ENCODE results near the gene LY6G6C. TPM values are rescaled to one million over a fixed set of nuclear protein-coding genes. Genes with fewer than 3 reads are reported as not detected.

The LY6G6C gene
- total RNA-seq, 2 experiments from 2014 or later = not detected

DNA sequence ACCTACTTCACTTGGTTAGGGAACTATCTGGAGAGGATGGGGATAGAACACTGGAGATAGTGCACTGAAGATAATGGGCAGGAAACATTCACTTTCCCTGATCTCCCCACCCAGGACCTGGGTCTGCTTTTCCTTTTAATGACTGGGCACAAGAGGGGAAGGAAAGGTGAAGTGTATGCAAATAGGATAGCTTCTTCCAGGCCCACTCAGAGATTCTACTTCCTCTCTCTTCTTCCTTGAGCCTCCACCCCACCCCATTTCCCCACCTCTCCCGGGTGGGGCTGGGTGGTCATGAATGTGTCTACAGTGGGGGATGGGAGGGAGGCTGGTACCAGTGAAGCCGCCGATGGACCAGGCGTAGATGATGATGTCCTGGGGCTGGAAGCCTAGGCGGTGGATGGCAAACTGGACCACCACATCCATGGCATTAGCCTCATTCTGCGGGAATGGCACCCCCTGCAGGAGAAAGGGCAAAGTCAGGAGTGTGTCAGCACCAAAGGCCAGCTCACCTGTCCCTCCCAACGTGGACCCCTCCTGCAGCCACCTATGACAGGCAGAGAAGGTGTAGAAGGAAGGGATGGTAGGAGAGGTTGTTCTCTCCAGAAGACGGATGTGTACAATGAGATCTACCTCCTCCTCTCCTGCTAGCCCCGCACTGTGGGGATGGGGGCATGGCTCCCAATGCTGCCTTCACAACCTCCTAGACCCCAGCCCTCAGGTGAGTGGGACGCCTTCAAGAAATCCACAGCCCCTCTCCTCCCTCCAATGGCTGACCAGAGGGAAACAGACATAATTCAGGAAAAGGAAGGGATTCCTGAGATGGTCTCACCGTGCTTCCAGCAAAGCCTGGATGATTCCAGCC is 32.1 kb downstream of the LY6G6C start:
- Mint-ChIP-seq H3K4me3 (no peak overlapping the region), H3K9me3 (ENCODE audit: low read depth) (no peaks in the 10 kb centered on the region), H3K27me3 (no peaks in the 10 kb centered on the region), H3K4me1 (no peaks in the 10 kb centered on the region), H3K36me3 (peaks cover 14% of the 10 kb centered on the region), H3K27ac (no peak overlapping the region)
- DNase-seq (no peak), ATAC-seq (peak; percentile 53)
- CTCF ChIA-PET = interaction anchor here (1.4 to 2.1 kb wide), 2 partner anchors 8 to 67 kb away, joined by 3 to 6 read pairs; partner anchors contain the start of gene LY6G5C

DNA sequence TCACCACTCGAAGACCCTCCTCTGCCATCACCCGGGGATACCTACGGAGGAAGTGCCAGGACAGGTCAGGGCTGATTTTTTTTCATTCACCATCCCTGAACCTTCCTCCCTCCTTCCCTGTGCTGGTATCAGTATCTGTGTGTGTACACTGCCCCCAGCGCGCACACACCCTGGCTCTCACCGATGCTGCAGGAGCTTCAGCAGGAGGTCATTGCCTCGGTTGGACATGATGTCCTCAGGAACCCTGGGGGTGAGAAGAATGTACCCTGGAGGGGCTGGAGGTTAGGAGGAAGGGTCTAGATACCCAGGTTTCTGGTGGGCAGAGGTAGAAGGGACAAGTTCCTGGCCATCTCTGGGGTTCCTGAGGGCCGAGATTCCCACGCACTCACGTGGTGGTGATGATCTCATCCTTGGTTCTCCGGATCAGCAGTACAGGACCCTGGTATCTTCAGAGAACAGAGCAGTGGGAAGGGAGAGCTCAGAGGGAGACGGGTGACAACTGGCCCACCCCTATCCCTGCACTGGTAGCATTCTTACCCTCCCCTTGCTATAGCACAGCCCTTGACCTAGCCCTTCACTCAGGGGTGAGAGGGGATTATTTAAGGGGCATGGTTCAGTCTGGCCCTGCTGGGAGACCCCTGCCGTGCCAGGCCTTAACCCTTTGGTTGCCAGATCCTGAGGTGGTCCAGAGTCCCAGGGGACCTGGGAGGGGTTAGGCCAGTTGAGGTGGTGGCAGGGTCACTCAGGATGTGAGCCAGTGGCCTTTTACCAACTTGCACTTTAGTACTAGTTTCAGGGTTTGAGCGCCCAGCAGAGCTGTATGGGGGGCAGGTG is 33.5 kb downstream of the LY6G6C start:
- Mint-ChIP-seq H3K27me3 (no peaks in the 10 kb centered on the region), H3K36me3 (peaks cover 14% of the 10 kb centered on the region), H3K4me1 (no peaks in the 10 kb centered on the region), H3K4me3 (no peak overlapping the region), H3K9me3 (ENCODE audit: low read depth) (no peaks in the 10 kb centered on the region), H3K27ac (no peak overlapping the region)
- DNase-seq (no peak), ATAC-seq (no peak)
- CTCF ChIA-PET = interaction anchor here (1.5 kb wide), 1 partner anchor 51 kb away, joined by 3 read pairs; no protein-coding TSS in a partner anchor

DNA sequence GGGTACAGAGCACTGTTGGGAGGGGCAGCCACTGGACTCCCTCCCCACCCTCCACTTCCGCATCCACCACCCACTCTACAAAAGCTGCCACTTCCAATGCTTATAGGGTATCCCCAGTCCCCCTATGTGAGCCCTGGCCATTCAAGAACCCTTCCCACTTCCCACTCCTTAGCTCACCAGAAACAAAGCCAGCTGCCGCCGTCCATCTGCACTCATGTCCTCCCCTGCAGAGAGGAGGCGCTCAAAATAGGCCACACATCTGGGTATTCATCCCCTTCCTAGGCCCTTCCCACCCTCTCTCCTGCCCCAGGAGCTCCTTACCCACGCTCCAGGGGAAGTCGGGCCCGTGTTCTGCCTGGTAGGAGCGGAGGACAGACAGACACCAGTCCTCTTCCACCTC is 34.2 kb downstream of the LY6G6C start:
- Mint-ChIP-seq H3K27ac (no peak overlapping the region), H3K27me3 (no peaks in the 10 kb centered on the region), H3K4me3 (no peak overlapping the region), H3K4me1 (no peaks in the 10 kb centered on the region), H3K36me3 (peaks cover 12% of the 10 kb centered on the region), H3K9me3 (ENCODE audit: low read depth) (no peaks in the 10 kb centered on the region)
- CTCF ChIA-PET = interaction anchor here (1.5 kb wide), 1 partner anchor 52 kb away, joined by 3 read pairs; no protein-coding TSS in a partner anchor
- no peak for ATAC-seq
- DNase-seq = no peak

DNA sequence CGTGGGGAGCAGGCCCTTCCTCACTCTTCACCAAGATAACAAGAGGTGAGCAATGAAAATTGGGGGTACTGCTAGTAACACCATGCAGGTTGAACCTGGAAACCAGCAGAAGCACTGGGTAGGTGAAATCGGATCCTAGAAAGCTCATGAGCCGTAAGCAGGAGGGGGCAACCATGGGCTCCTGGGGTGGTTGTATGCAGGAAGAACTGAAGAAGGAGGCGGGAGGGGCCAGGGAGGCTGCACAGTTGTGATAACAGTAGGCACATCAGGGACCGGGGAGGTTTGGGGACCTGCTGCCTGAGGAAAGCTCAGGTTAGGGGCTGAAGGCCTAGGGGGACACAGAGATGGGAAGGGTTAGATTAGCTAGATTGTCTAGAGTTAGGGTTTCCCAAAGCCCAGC is 35.1 kb downstream of the LY6G6C start:
- Mint-ChIP-seq H3K27ac (no peak overlapping the region), H3K36me3 (peaks cover 10% of the 10 kb centered on the region), H3K4me3 (no peak overlapping the region), H3K4me1 (peaks cover 2% of the 10 kb centered on the region), H3K27me3 (no peaks in the 10 kb centered on the region), H3K9me3 (ENCODE audit: low read depth) (no peaks in the 10 kb centered on the region)
- no peak for DNase-seq
- no peak for ATAC-seq
- CTCF ChIA-PET = interaction anchor here (1.5 kb wide), 1 partner anchor 52 kb away, joined by 3 read pairs; no protein-coding TSS in a partner anchor

DNA sequence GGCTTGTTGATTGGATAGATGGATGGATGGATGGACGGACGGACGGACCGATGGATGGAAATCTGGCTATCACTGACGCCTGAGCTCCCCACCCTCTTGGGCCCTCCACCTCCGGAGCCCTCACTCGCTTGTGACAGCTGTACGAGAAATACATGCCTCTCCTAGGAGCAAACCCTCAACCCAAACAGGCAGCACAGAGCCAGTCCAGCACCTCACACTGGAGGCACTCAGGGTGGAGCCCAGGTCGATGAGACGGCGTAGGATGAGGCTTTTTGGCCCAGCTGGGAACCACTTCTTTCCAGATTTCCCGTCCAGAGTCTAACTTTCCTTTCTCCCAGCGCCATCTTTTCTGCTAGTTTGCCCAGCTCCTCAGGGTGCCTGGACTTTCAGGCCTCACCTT is 38.0 kb downstream of the LY6G6C start:
- H3K4me3 Mint-ChIP-seq = no peak overlapping the region
- CTCF ChIA-PET = interaction anchor here (0.7 to 2.9 kb wide), 4 partner anchors 29 to 86 kb away, joined by 3 to 9 read pairs (median 6); no protein-coding TSS in a partner anchor
- peaks cover 5% of the 10 kb centered on the region for H3K36me3 Mint-ChIP-seq
- H3K9me3 Mint-ChIP-seq (ENCODE audit: low read depth) = no peaks in the 10 kb centered on the region
- peaks cover 22% of the 10 kb centered on the region for H3K4me1 Mint-ChIP-seq
- H3K27ac Mint-ChIP-seq = no peak overlapping the region
- no peak for DNase-seq
- H3K27me3 Mint-ChIP-seq = no peaks in the 10 kb centered on the region
- no peak for ATAC-seq

DNA sequence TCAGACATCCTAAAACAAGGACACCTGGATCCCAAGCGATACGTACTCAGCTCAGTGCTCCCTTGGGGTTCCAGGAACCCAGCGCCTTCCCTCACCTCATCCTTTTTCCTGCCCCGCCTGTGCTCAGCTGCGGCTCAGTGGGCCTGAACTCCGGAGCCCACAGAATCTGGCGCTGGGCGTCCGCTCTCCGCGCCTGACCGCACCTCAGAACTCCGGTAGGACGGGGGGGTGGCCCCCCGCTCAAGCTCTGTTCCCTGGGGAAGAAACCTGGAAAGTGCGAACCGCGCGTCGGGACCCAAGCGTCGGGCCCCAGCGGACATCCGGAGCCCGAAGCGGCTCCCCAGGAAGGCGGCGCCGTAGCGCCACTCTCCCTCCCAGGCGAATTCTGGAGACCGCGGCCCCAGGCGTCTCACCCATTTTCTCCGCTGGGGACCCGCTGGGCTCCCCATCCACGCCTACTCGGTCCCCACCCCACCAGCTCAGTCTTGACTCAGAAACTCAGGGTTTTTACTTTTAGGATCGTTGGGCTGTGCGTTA is 40.3 kb downstream of the LY6G6C start:
- CTCF ChIA-PET = interaction anchor here (0.7 to 2.3 kb wide), 25 partner anchors 10 to 277 kb away, joined by 3 to 28 read pairs (median 4); partner anchors contain the start of genes ABHD16A, HSPA1B, MSH5 and NELFE
- Mint-ChIP-seq H3K9me3 (ENCODE audit: low read depth) (no peaks in the 10 kb centered on the region), H3K36me3 (no peaks in the 10 kb centered on the region), H3K27ac (peak overlapping the region; percentile 78), H3K4me1 (peaks cover 34% of the 10 kb centered on the region), H3K27me3 (no peaks in the 10 kb centered on the region), H3K4me3 (peak overlapping the region; percentile 71)
- peak; percentile 57 for DNase-seq
- peak; percentile 70 for ATAC-seq

DNA sequence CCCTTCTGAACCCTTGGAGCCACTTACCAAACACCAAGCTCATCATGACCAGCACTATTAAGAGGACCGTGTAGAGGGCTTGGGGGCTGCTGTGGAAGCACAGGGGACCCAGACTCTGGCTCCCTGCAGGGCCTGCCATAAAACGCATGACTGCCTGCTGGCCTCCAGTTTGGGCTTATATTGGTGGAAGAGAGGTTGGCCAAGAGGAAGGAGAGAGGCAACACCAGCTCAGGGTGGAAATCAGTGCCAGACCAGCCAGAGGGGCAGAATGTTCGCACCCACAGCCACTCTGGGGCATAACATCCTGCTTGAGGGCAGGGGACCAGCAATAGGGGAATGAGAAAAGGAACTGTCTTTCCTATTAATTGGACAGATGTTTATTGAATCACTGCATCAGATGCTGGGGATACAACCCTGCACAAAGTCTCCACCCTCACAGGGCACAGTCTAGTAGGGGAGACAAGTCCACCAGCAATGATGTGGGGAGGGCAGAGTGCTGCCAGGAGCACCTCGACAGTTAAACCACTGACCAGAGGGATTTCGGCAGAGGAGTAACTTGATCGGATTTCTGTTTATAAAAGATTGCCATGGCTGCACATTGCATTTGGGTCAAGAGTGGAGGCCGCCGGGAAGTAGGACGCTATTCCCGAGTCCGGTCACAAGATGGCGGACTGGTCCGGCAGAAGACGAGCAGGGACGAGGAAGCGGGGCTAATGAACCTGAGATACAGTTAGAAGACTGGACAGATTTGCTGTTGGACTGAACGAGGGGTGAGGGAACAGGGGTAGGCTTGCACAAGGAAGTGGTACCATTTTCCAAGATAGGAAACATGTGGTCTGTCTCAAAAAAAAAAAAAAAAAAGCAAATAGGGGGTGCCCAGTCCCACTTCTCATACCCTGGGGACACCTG is 41.1 kb downstream of the LY6G6C start, which contains the start of gene LY6G5C:
LY6G5C (minus strand) TSS at position 842 of the 909 bp plus-strand sequence; CDS start at position 148, 694 bp downstream.
- Mint-ChIP-seq H3K9me3 (ENCODE audit: low read depth) (no peaks in the 10 kb centered on the region), H3K27me3 (no peaks in the 10 kb centered on the region), H3K27ac (peak within 1 kb of the TSS; percentile 78), H3K4me1 (peaks cover 34% of the 10 kb centered on the region), H3K36me3 (no peaks in the 10 kb centered on the region), H3K4me3 (peak within 1 kb of the TSS; percentile 71)
- ATAC-seq (peak; percentile 78), DNase-seq (peak; percentile 80)
- CTCF ChIA-PET = interaction anchor here (0.6 to 2.3 kb wide), 27 partner anchors 9 to 278 kb away, joined by 3 to 28 read pairs (median 4); partner anchors contain the start of genes ABHD16A, HSPA1B, MSH5 and NELFE

DNA sequence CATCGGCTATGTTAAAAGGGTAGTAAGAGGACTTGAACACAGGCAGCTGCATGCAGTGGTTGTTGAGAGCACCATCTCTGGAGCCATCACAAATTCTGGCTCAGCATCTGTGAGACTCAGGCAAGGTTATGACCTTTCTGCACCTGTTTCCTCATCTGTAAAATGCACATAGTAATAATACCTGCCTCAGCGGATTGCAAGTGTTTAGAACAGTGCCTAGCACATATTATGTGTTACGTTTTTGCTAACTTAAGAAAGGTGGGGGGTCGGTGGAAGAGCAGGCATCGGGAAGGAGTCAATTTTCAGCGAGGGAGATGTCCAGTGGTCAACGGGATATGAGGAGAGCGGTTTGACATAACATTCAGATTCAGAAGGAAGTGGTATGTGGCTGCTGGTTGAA is 43.6 kb downstream of the LY6G6C start:
- ATAC-seq = no peak
- Mint-ChIP-seq H3K4me3 (no peak overlapping the region), H3K27ac (no peak overlapping the region), H3K36me3 (peaks cover 4% of the 10 kb centered on the region), H3K9me3 (ENCODE audit: low read depth) (no peaks in the 10 kb centered on the region), H3K4me1 (peaks cover 34% of the 10 kb centered on the region), H3K27me3 (no peaks in the 10 kb centered on the region)
- CTCF ChIA-PET = interaction anchor here (0.8 to 1.3 kb wide), 4 partner anchors 60 to 186 kb away, joined by 3 to 6 read pairs (median 4); no protein-coding TSS in a partner anchor
- DNase-seq = no peak

DNA sequence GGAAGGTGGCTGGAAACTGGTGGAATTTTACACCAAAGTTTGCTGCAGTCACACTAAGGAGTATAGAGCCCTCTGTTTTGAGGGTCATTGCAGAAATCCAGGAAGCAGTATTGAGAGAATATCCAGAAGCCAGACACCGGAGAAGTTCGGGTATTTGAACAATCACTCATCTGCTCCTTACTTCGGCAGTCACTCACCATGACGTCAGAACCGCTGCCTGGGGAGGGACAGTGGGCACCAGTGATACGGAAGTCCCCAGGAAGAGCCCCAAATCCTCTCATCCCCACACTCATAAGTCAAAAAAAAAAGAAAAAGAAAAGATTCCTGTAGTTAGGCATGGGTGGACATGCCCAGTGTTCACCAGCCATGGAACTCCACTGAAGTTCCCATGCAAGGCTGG is 44.6 kb downstream of the LY6G6C start:
- peaks cover 34% of the 10 kb centered on the region for H3K4me1 Mint-ChIP-seq
- no peak overlapping the region for H3K27ac Mint-ChIP-seq
- CTCF ChIA-PET = interaction anchor here (0.6 to 0.9 kb wide), 3 partner anchors 61 to 154 kb away, joined by 3 read pairs; no protein-coding TSS in a partner anchor
- ATAC-seq (no peak), DNase-seq (no peak)
- no peak overlapping the region for H3K4me3 Mint-ChIP-seq
- H3K36me3 Mint-ChIP-seq = peaks cover 11% of the 10 kb centered on the region
- no peaks in the 10 kb centered on the region for H3K27me3 Mint-ChIP-seq
- H3K9me3 Mint-ChIP-seq (ENCODE audit: low read depth) = no peaks in the 10 kb centered on the region

DNA sequence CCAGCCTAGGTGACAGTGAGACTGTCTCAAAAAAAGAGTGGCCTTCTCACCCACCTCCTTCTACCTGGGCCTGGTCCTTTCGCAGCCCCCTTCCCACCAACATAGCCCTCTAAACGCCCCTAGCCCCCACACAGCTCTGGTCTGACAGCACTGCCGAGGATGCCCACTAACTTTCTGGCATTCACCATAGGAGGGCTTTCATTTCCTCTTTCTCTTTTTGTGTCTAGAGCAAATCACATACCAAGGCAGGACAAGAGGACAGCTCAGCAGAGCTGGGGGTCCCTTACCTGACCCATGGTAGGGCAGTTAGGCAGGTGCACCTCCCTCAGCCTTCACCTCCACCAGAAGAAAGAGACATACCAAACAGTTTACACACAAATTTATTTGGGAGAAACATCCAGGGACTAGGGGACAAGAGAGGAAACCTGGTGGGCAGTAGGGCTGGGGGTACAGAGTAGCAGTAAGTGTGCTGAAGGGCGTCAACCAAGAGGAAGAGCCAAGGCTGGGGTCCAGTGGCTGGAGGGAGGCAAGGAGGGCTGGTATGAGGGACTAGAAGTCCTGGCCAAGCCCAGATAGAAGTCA is 45.1 kb downstream of the LY6G6C start:
- no peaks in the 10 kb centered on the region for H3K27me3 Mint-ChIP-seq
- H3K9me3 Mint-ChIP-seq (ENCODE audit: low read depth) = no peaks in the 10 kb centered on the region
- peak overlapping the region; percentile 17 for H3K27ac Mint-ChIP-seq
- no peak for DNase-seq
- ATAC-seq = no peak
- H3K4me1 Mint-ChIP-seq = peaks cover 32% of the 10 kb centered on the region
- H3K36me3 Mint-ChIP-seq = peaks cover 11% of the 10 kb centered on the region
- no peak overlapping the region for H3K4me3 Mint-ChIP-seq
- CTCF ChIA-PET = no interaction called here

DNA sequence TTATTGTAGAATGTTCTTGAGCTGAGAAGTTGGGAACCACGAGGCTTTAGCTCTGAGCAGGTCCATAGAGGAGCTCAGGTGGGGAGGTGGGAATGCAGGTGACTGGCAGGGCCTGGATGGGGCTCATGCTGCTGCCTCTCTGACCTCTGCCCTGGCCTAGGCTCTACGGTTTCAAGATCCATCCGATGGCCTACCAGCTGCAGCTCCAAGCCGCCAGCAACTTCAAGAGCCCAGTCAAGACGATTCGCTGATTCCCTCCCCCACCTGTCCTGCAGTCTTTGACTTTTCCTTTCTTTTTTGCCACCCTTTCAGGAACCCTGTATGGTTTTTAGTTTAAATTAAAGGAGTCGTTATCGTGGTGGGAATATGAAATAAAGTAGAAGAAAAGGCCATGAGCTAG is 51.9 kb downstream of the LY6G6C start, which contains the start of gene LY6G5B:
LY6G5B (plus strand) TSS at position 301 of the 400 bp plus-strand sequence. CDS start 975 bp downstream, outside the sequence.
- CTCF ChIA-PET = interaction anchor here (1.3 to 1.6 kb wide), 2 partner anchors 18 to 122 kb away, joined by 3 read pairs; partner anchors contain the start of gene BAG6
- peaks cover 27% of the 10 kb centered on the region for H3K4me1 Mint-ChIP-seq

More for the DNA sequence above, 51.9 kb downstream of the LY6G6C start, which contains the start of gene LY6G5B:
- Mint-ChIP-seq H3K4me3 (no peak within 1 kb of the TSS), H3K9me3 (ENCODE audit: low read depth) (no peaks in the 10 kb centered on the region), H3K27me3 (no peaks in the 10 kb centered on the region), H3K36me3 (peaks cover 61% of the 10 kb centered on the region), H3K27ac (peak within 1 kb of the TSS; percentile 12)
- ATAC-seq (no peak), DNase-seq (no peak)

Measured in activated CD8-positive, alpha-beta memory T cell treated with anti-CD3 and anti-CD28 coated beads, Interleukin-2, amount 10 ng/mL, durations not matched to agents 7 days and 5 days (primary cell).